Heart left ventricle (tissue), 13 donors: Measurements from ENCODE around the gene SPTLC3.

ENCODE experiments used
- CTCF ChIP-seq, 12 donors: fragments of 200-600 bp; sonication (generic) in 4 of 12; IDR thresholded peaks; one replicate each; pipeline versions ENCODE4 v1.5.0 to v1.8.0; 2018 to 2022; ENCODE audit warnings: antibody characterized with exemption in 12 of 12, mild to moderate bottlenecking in 5 of 12
- POLR2A ChIP-seq, 2 donors: fragments of 450-650 bp; IDR thresholded peaks; one replicate each; pipeline ENCODE4 v1.6.1; 2017; ENCODE audit warnings: antibody characterized with exemption in 2 of 2, mild to moderate bottlenecking in 2 of 2, moderate library complexity in 2 of 2
- donor health status: ischemic (EF 13 %, LVEDD 7.1; RV severe dilation, severe dysfunction).
- donor health status: DM: no; HTN: yes; CAD: no.
- donor health status: DM: no; HTN: no; CAD: no.
- donor health status: ischemic (EF 25% LVEDD 6.9; RV normal size, moderate dysfunction).
- donor health status: ischemic (EF 25% LVEDD 5.7; RV mildly dilated, moderate dysfunction).
- donor health status: ischemic (EF 35%, LVEDD 5.7; RV mildly dilated, moderate dysfunction).
- donor health status: nonischemic (EF 11% LVEDD 7.7; RV severe dilation, severe dysfunction).
- donor health status: DM: yes; HTN: yes; CAD: no.
- donor health status: PGD.
- donor health status: ischemic (EF 29% LVEDD 5.4; RV normal size, mild dysfunction).
- donor health status: nonischemic (EF 23%, LVEDD 6.1; RV moderate dilation, normal function).

GRCh38 chr20:12969071-12969669 is 39.6 kb upstream of the SPTLC3 start:
- TF ChIP-seq CTCF (IDR thresholded peaks at IDR 0.05) (no peak), POLR2A (IDR thresholded peaks at IDR 0.05) (no peak)
